Uterus (tissue), 2 donors: ENCODE data around the gene ZC3H12D.

ENCODE experiments used
- POLR2A ChIP-seq, 2 donors: fragments of 450-650 bp; IDR thresholded peaks; one replicate each; pipeline ENCODE4 v1.6.1; 2016; ENCODE audit warnings: antibody characterized with exemption in 2 of 2, mild to moderate bottlenecking in 1 of 2, moderate library complexity in 1 of 2
- TF ChIP-seq, protein P1 (sequence below), 4 experiments: fragments of 200-600 bp in 2 of 4; fragments of 450-650 bp in 2 of 4; sonication (generic) in 2 of 4; IDR thresholded peaks; one replicate each; pipeline ENCODE4 v1.5.1; 2016 to 2019; ENCODE audit warnings: antibody characterized with exemption in 4 of 4, mild to moderate bottlenecking in 2 of 4, moderate library complexity in 1 of 4

GRCh38 chr6:149470948-149471347 lies 13.9 kb downstream of the ZC3H12D start:
- TF ChIP-seq POLR2A (IDR thresholded peaks at IDR 0.05) = no peak
- TF ChIP-seq, protein P1, sequence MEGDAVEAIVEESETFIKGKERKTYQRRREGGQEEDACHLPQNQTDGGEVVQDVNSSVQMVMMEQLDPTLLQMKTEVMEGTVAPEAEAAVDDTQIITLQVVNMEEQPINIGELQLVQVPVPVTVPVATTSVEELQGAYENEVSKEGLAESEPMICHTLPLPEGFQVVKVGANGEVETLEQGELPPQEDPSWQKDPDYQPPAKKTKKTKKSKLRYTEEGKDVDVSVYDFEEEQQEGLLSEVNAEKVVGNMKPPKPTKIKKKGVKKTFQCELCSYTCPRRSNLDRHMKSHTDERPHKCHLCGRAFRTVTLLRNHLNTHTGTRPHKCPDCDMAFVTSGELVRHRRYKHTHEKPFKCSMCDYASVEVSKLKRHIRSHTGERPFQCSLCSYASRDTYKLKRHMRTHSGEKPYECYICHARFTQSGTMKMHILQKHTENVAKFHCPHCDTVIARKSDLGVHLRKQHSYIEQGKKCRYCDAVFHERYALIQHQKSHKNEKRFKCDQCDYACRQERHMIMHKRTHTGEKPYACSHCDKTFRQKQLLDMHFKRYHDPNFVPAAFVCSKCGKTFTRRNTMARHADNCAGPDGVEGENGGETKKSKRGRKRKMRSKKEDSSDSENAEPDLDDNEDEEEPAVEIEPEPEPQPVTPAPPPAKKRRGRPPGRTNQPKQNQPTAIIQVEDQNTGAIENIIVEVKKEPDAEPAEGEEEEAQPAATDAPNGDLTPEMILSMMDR (IDR thresholded peaks at IDR 0.05) = no peak
